G401 (cell line): Measurements from ENCODE around the gene MAP1LC3B. TPM values are rescaled to one million over a fixed set of nuclear protein-coding genes. Genes with fewer than 3 reads are reported as not detected.

Experiments
- DNase-seq: peaks from one replicate; pipeline ENCODE4 v3.0.0-alpha.2; 2015; ENCODE audit warnings: low spot score
- in situ Hi-C: cut with HindIII; loops from 2 replicates; pipeline ENCODE4 v1.10.0; 2016; ENCODE audit warnings: low sequenced_read_pairs, mixed read lengths
- total RNA-seq: library from RNA; depleted of rRNA; stranded (reverse); fragments of >200 nt; shearing (Covaris generic); gene quantifications from 2 replicates; pipeline ENCODE4 v1.2.3, GENCODE V29; 2014

Gene MAP1LC3B
- total RNA-seq, 1 experiment from 2014 or later, result 26.7 TPM

- no peak for DNase-seq
- in situ Hi-C loops, result no loop called here
Observed at GRCh38 chr16:87420026-87421002, 28.2 kb downstream of the MAP1LC3B start.

GRCh38 chr16:87421003-87421912 lies 29.1 kb downstream of the MAP1LC3B start:
- in situ Hi-C loops, result no loop called here

GRCh38 chr16:87422106-87422505 lies 30.0 kb downstream of the MAP1LC3B start:
- no peak for DNase-seq
- in situ Hi-C loops, result no loop called here

More at GRCh38 chr16:87421003-87421912, 29.1 kb downstream of the MAP1LC3B start:
- no peak for DNase-seq

- DNase-seq, result no peak
- in situ Hi-C loops, result no loop called here
Observed at GRCh38 chr16:87423429-87423828, 31.3 kb downstream of the MAP1LC3B start.

- in situ Hi-C loops, result no loop called here
- no peak for DNase-seq
Observed at GRCh38 chr16:87424266-87424665, 32.1 kb downstream of the MAP1LC3B start.

- in situ Hi-C loops, result no loop called here
- DNase-seq, result peak; percentile 60
Observed at GRCh38 chr16:87425941-87426340, 33.8 kb downstream of the MAP1LC3B start.

GRCh38 chr16:87426423-87427215 lies 34.5 kb downstream of the MAP1LC3B start:
- in situ Hi-C loops, result no loop called here
- DNase-seq, result no peak

- in situ Hi-C loops, result no loop called here
- DNase-seq, result no peak
Observed at GRCh38 chr16:87431926-87432325, 39.8 kb downstream of the MAP1LC3B start.

- DNase-seq, result no peak
- in situ Hi-C loops, result no loop called here
Observed at GRCh38 chr16:87432330-87432915, 40.3 kb downstream of the MAP1LC3B start.

- DNase-seq, result no peak
- in situ Hi-C loops, result no loop called here
Observed at GRCh38 chr16:87434146-87434667, 42.1 kb downstream of the MAP1LC3B start.

- in situ Hi-C loops, result no loop called here
Observed at GRCh38 chr16:87435372-87436224, 43.5 kb downstream of the MAP1LC3B start.

GRCh38 chr16:87436225-87437172 lies 44.4 kb downstream of the MAP1LC3B start:
- in situ Hi-C loops, result no loop called here
- no peak for DNase-seq

More at GRCh38 chr16:87435372-87436224, 43.5 kb downstream of the MAP1LC3B start:
- DNase-seq, result peak; percentile 37

GRCh38 chr16:87437327-87437726 lies 45.2 kb downstream of the MAP1LC3B start:
- in situ Hi-C loops, result no loop called here
- DNase-seq, result no peak

- in situ Hi-C loops, result no loop called here
- DNase-seq, result peak; percentile 95
Observed at GRCh38 chr16:87437911-87438610, 45.9 kb downstream of the MAP1LC3B start.

- DNase-seq, result no peak
Observed at GRCh38 chr16:87438611-87438985, 46.5 kb downstream of the MAP1LC3B start.

GRCh38 chr16:87439926-87440325 lies 47.8 kb downstream of the MAP1LC3B start:
- in situ Hi-C loops, result no loop called here
- no peak for DNase-seq

More at GRCh38 chr16:87438611-87438985, 46.5 kb downstream of the MAP1LC3B start:
- in situ Hi-C loops, result no loop called here
